NT2/D1 (cell line): ENCODE data around the gene CDC37L1.

Experiments
- DNase-seq: peaks from one replicate; pipeline ENCODE4 v3.0.0-alpha.2; 2011; ENCODE audit warnings: low read depth, low spot score
- H3K27me3 ChIP-seq: 2 replicates; pipeline ENCODE4 v1.6.0; 2011; ENCODE audit warnings: mild to moderate bottlenecking; ENCODE audit not compliant: insufficient read length, insufficient read depth
- H3K36me3 ChIP-seq: 2 replicates; pipeline ENCODE4 v1.6.1; 2011; ENCODE audit warnings: mild to moderate bottlenecking, low read length, mixed read lengths; ENCODE audit not compliant: insufficient read depth, insufficient read length
- H3K4me1 ChIP-seq: 2 replicates; pipeline ENCODE4 v1.5.1; 2011; ENCODE audit not compliant: insufficient read depth, insufficient read length
- H3K4me3 ChIP-seq: 2 replicates; pipeline ENCODE4 v1.5.1; 2011; ENCODE audit warnings: low read depth; ENCODE audit not compliant: insufficient read length
- H3K9ac ChIP-seq: 2 replicates; pipeline ENCODE4 v1.6.0; 2011; ENCODE audit warnings: low read depth; ENCODE audit not compliant: insufficient read length
- H3K9me3 ChIP-seq: 2 replicates; pipeline ENCODE4 v1.5.1; 2011; ENCODE audit warnings: mild to moderate bottlenecking, low read length; ENCODE audit not compliant: insufficient read depth
- SUZ12 ChIP-seq: IDR thresholded peaks from 2 replicates; pipeline ENCODE4 v1.6.1; 2011; ENCODE audit not compliant: insufficient read length, insufficient read depth; ENCODE audit errors: extremely low read depth
- YY1 ChIP-seq: IDR thresholded peaks from 2 replicates; pipeline ENCODE4 v1.6.1; 2011; ENCODE audit not compliant: insufficient read length, insufficient read depth
- ZNF274 ChIP-seq: IDR thresholded peaks from 2 replicates; pipeline ENCODE4 v1.6.1; 2011; ENCODE audit warnings: mild to moderate bottlenecking, low read depth, low read length

Gene CDC37L1

DNA sequence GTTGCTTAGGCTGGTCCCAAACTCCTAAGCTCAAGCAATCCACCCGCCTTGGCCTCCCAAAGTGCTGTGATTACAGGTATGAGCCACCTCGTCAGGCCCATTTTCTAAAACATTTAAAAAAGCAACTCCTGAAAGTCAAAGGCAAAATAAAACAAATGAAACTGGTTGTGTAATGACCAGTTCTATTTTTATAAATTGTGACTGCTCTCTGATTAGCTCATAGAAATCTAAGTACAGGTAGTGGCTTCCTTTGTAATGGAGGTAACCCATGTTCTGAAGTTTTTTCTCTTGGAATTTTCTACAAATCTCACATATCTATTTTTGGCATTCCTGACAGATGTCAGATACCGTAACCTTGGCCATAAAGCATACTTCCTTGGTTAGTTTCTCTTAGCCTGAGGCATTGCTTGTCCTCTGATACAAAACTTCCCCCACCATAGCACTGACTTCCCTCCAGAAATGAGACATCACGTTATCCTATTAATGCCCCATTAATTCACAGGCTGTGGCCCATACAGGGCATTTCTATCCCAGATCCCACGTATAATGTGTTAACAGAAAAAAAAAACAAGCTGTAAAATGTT is 75.7 kb downstream of the CDC37L1 start:
- no peak overlapping the region for H3K4me3 ChIP-seq

GRCh38 chr9:4756420-4756819 is 77.1 kb downstream of the CDC37L1 start:
- Histone ChIP-seq H3K4me3 (no peak overlapping the region), H3K27me3 (no peaks in the 10 kb centered on the region), H3K4me1 (no peaks in the 10 kb centered on the region), H3K36me3 (no peaks in the 10 kb centered on the region), H3K9ac (no peak overlapping the region), H3K9me3 (no peaks in the 10 kb centered on the region)
- no peak for DNase-seq
- no peak for TF ChIP-seq ZNF274
- no peak for TF ChIP-seq YY1
- TF ChIP-seq SUZ12: no peak

More for the DNA sequence above, 75.7 kb downstream of the CDC37L1 start:
- Histone ChIP-seq H3K9ac (no peak overlapping the region), H3K27me3 (no peaks in the 10 kb centered on the region), H3K36me3 (no peaks in the 10 kb centered on the region), H3K4me1 (no peaks in the 10 kb centered on the region), H3K9me3 (no peaks in the 10 kb centered on the region; the same call in 1 of the 2 replicates)
- DNase-seq: no peak
- TF ChIP-seq SUZ12 (no peak), ZNF274 (no peak), YY1 (no peak)
